HCT116 (cell line): Measurements from ENCODE around the gene TMEM51. TPM values are rescaled to one million over a fixed set of nuclear protein-coding genes. Genes with fewer than 3 reads are reported as not detected.
A peak's percentile ranks its signal among the peaks of the same experiment; 100 is the strongest.

Source experiments
- ATAC-seq: fragments of 200-7000 bp; cut with Tn5 transposase; 2 replicates; pipeline ENCODE4 v1.9.1; 2020; ENCODE audit warnings: mild to moderate bottlenecking, moderate library complexity
- BruUV-seq: library from RNA; stranded (reverse); fragments of 400-500 nt; replicated peaks from 2 replicates; lab custom pipeline; 2021; lab: Mats Ljungman, UMichigan
- CTCF ChIA-PET: fragments of 300-600 bp; sonication (Branson Sonifier 250); formaldehyde crosslinking; loops from one replicate; lab custom pipeline; 2021; ENCODE audit warnings: antibody characterized with exemption; lab: Charles Lee
- POLR2A ChIA-PET: fragments of 300-600, 350-600 bp; sonication (Branson Sonifier 250); formaldehyde crosslinking; loops from one replicate; lab custom pipeline; 2021; ENCODE audit warnings: antibody characterized with exemption; lab: Charles Lee
- RAD21 ChIA-PET, 2 experiments: fragments of 300-600 bp; sonication (Branson Sonifier 250); formaldehyde crosslinking; loops; one replicate each; lab custom pipeline; 2023; ENCODE audit warnings: low total read pairs in 2 of 2; ENCODE audit not compliant: uncharacterized antibody in 2 of 2, unreplicated experiment in 2 of 2, low non-redundant PET in 1 of 2; lab: Charles Lee
- DNase-seq: peaks from one replicate; pipeline ENCODE4 v3.0.0-alpha.2; 2010; ENCODE audit warnings: low read depth, low spot score
- H2AFZ ChIP-seq: fragments of 200-600 bp; shearing (Covaris generic), sonication (generic); 2 replicates; pipeline ENCODE4 v1.6.1; 2017; ENCODE audit warnings: low read depth, mixed run types, mixed read lengths, antibody characterized with exemption, low read length; ENCODE audit not compliant: poor library complexity, severe bottlenecking
- H3K27ac ChIP-seq: 2 replicates; pipeline ENCODE4 v1.5.1; 2012; ENCODE audit warnings: low read depth, low read length
- H3K27me3 ChIP-seq: fragments of 200-600 bp; sonication (generic); 2 replicates; pipeline ENCODE4 v1.6.1; 2016; ENCODE audit warnings: mixed run types, low read length, mixed read lengths; ENCODE audit not compliant: insufficient read depth
- H3K36me3 ChIP-seq, 2 experiments: fragments of 200-500 bp in 1 of 2; fragments of 200-600 bp in 1 of 2; sonication (Bioruptor generic) in 1 of 2; sonication (generic) in 1 of 2; 2 replicates each; pipeline versions ENCODE4 v1.5.1 to v1.6.1; 2014 to 2016; ENCODE audit warnings: low read length in 2 of 2, inconsistent platforms in 1 of 2, mixed read lengths in 1 of 2, mixed run types in 1 of 2; ENCODE audit not compliant: insufficient read depth in 2 of 2, control insufficient read depth in 1 of 2
- H3K4me1 ChIP-seq, 2 experiments: fragments of 200-600 bp in 1 of 2; sonication (generic) in 1 of 2; 2 replicates each; pipeline versions ENCODE4 v1.5.1 to v1.6.1; 2012 to 2017; ENCODE audit warnings: low read length in 2 of 2, inconsistent platforms in 1 of 2, mild to moderate bottlenecking in 1 of 2, mixed read lengths in 1 of 2, mixed run types in 1 of 2, moderate library complexity in 1 of 2; ENCODE audit not compliant: insufficient read depth in 2 of 2, control insufficient read depth in 1 of 2
- H3K4me2 ChIP-seq: fragments of 200-600 bp; sonication (generic); 2 replicates; pipeline ENCODE4 v1.6.1; 2017; ENCODE audit warnings: mixed run types, low read length, mixed read lengths
- H3K4me3 ChIP-seq, 2 experiments: fragments of 200-600 bp in 1 of 2; sonication (generic) in 1 of 2; replicated peaks in 1 of 2; 2 replicates each; pipeline ENCODE4 v1.5.1; 2011 to 2016; ENCODE audit warnings: low read length in 2 of 2, control low read depth in 1 of 2, low read depth in 1 of 2, mild to moderate bottlenecking in 1 of 2, mixed read lengths in 1 of 2, mixed run types in 1 of 2
- H3K79me2 ChIP-seq: fragments of 200-600 bp; sonication (generic); 2 replicates; pipeline ENCODE4 v1.6.1; 2017; ENCODE audit warnings: mild to moderate bottlenecking, mixed run types, low read length, moderate library complexity, mixed read lengths; ENCODE audit not compliant: insufficient read depth
- H3K9ac ChIP-seq: fragments of 200-600 bp; sonication (generic); 2 replicates; pipeline ENCODE4 v1.6.1; 2016; ENCODE audit warnings: low read length, mixed read lengths
- H3K9me2 ChIP-seq: fragments of 200-600 bp; sonication (generic), shearing (Covaris generic); 2 replicates; pipeline ENCODE4 v1.6.1; 2017; ENCODE audit warnings: mixed run types, mild to moderate bottlenecking, moderate library complexity; ENCODE audit not compliant: insufficient read depth
- H3K9me3 ChIP-seq, 2 experiments: fragments of 200-500 bp in 1 of 2; fragments of 200-600 bp in 1 of 2; sonication (Bioruptor generic) in 1 of 2; sonication (generic) in 1 of 2; 2 replicates each; pipeline ENCODE4 v1.6.1; 2014 to 2017; ENCODE audit warnings: low read length in 2 of 2, mixed read lengths in 2 of 2, inconsistent platforms in 1 of 2, low read depth in 1 of 2, mild to moderate bottlenecking in 1 of 2, mixed run types in 1 of 2, moderate library complexity in 1 of 2; ENCODE audit not compliant: control insufficient read depth in 1 of 2, insufficient read depth in 1 of 2
- H4K20me1 ChIP-seq: fragments of 200-600 bp; sonication (generic), shearing (Covaris generic); 2 replicates; pipeline ENCODE4 v1.6.1; 2017; ENCODE audit warnings: mixed run types, mild to moderate bottlenecking, moderate library complexity; ENCODE audit not compliant: insufficient read depth
- ATF3 ChIP-seq: IDR thresholded peaks from 2 replicates; pipeline ENCODE4 v1.6.1; 2012
- EGR1 ChIP-seq: IDR thresholded peaks from 2 replicates; pipeline ENCODE4 v1.6.1; 2012; ENCODE audit warnings: low read depth
- FOSL1 ChIP-seq: IDR thresholded peaks from 2 replicates; pipeline ENCODE4 v1.6.1; 2012; ENCODE audit warnings: low read depth
- YY1 ChIP-seq: IDR thresholded peaks from 2 replicates; pipeline ENCODE4 v1.6.1; 2011; ENCODE audit warnings: low read length, low read depth, moderate library complexity, mild to moderate bottlenecking; ENCODE audit not compliant: insufficient replicate concordance; ENCODE audit errors: extremely low read depth
- ZBTB33 ChIP-seq: IDR thresholded peaks from 2 replicates; pipeline ENCODE4 v1.6.1; 2011; ENCODE audit warnings: mild to moderate bottlenecking, low read length, moderate library complexity; ENCODE audit not compliant: insufficient replicate concordance; ENCODE audit errors: extremely low read depth
- ZFX ChIP-seq: fragments of 450-650 bp; IDR thresholded peaks from 2 replicates; pipeline ENCODE4 v1.6.1; 2017
- intact Hi-C: fragments of 100-400 bp; cut with micrococcal nuclease; formaldehyde crosslinking; loops from 2 replicates; pipeline ENCODE4 v1.10.0; 2022
- total RNA-seq: library from RNA; stranded (reverse); gene quantifications from one replicate; pipeline ENCODE4 v1.2.1, GENCODE V29; 2021; ENCODE audit not compliant: unreplicated experiment

TMEM51 gene
- total RNA-seq, 1 experiment from 2014 or later: 16.6 TPM

GRCh38 chr1:15206418-15207030 lies 53.0 kb downstream of the TMEM51 start:
- Histone ChIP-seq H3K4me3 (no peak overlapping the region), H3K4me1 (peaks cover 11 to 41% of the 10 kb centered on the region in 2 experiments), H3K9ac (no peak overlapping the region), H4K20me1 (no peaks in the 10 kb centered on the region), H3K27ac (no peak overlapping the region), H2AFZ (no peak overlapping the region), H3K9me3 (no peaks in the 10 kb centered on the region), H3K36me3 (0 out of 4 replicates have a peak, but pooled peaks cover 0 to 5% of the 10 kb centered on the region in 2 experiments), H3K9me2 (no peaks in the 10 kb centered on the region), H3K27me3 (no peaks in the 10 kb centered on the region), H3K4me2 (0 out of 2 replicates have a peak overlapping the region, but pooled peaks have one; percentile 9), H3K79me2 (peaks cover 87% of the 10 kb centered on the region)
- intact Hi-C loops: no loop called here
- peak; percentile 36; the same call in 1 of the 2 replicates for ATAC-seq
- ChIA-PET CTCF (no interaction called here), POLR2A (no interaction called here), RAD21 (no interaction called here)
- no TSS peak for BruUV-seq
- TF ChIP-seq EGR1 (no peak), FOSL1 (no peak), ATF3 (no peak)
- no peak for DNase-seq

GRCh38 chr1:15207031-15207828 lies 53.7 kb downstream of the TMEM51 start:
- Histone ChIP-seq H3K27me3 (no peaks in the 10 kb centered on the region), H3K9me2 (no peaks in the 10 kb centered on the region), H3K9me3 (no peaks in the 10 kb centered on the region), H3K4me3 (no peak overlapping the region), H2AFZ (no peak overlapping the region), H3K4me1 (peaks cover 5 to 34% of the 10 kb centered on the region in 2 experiments), H4K20me1 (no peaks in the 10 kb centered on the region), H3K79me2 (peaks cover 87% of the 10 kb centered on the region), H3K36me3 (0 out of 4 replicates have a peak, but pooled peaks cover 0 to 5% of the 10 kb centered on the region in 2 experiments), H3K9ac (no peak overlapping the region), H3K4me2 (no peak overlapping the region), H3K27ac (no peak overlapping the region)
- ATAC-seq (no peak), DNase-seq (no peak)
- intact Hi-C loops: no loop called here
- ChIA-PET POLR2A (no interaction called here), RAD21 (no interaction called here), CTCF (no interaction called here)
- TF ChIP-seq YY1 (no peak), FOSL1 (no peak), ZBTB33 (no peak), ZFX (no peak)
- BruUV-seq: no TSS peak
